ENCODE measurements around the gene TFEB. TPM values are rescaled to one million over a fixed set of nuclear protein-coding genes. Genes with fewer than 3 reads are reported as not detected.

The TFEB gene
- total RNA-seq, 1 donor from 2014 or later: 37.8 TPM

DNA sequence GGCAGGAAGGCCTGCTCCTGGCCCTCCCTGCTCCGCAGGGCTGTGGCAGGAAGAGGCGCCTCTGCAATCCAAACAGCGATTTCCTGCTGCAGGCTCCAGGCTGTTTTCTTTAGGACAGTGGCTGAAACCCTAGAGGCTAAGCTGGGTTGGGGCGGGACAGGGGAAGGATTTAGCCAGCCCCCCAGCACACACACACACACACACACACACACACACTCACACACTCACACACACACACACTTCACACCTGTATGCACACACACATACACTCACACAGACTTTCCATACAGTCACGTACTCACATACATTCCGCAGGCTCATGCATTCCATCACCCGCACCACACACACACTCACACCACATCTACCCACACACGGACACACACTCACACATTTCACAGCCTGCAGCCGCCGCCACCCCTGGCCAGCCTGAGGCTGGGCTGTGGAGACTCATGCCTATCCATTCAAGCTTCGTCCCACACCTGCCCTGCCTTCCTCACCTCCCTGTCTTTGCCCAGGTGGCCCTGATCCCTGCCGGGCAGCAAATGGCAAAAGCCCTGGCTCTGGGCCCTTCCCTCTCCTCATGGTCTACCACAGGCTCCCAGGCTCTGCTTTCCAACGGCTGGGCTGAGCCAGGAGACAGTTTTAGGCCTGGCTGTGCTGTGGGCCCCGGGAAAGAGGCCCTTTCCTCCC lies 79.3 kb downstream of the TFEB start:
- DNase-seq (ENCODE audit: extremely low spot score in 2 of 2): no peak
- H3K27me3 ChIP-seq: no peaks in the 10 kb centered on the region
- no peaks in the 10 kb centered on the region for H3K4me1 ChIP-seq
- H3K4me3 ChIP-seq: no peak overlapping the region
- no peaks in the 10 kb centered on the region for H3K9me3 ChIP-seq
- no peak overlapping the region for H3K27ac ChIP-seq
- no peaks in the 10 kb centered on the region for H3K36me3 ChIP-seq
- TF ChIP-seq POLR2A (IDR thresholded peaks at IDR 0.05) (no peak), CTCF (IDR thresholded peaks at IDR 0.05) (no peak), POLR2AphosphoS5 (IDR thresholded peaks at IDR 0.05; ENCODE audit: insufficient read depth in 1 of 2, low read depth in 1 of 2) (no peak)
- intact Hi-C loops (cut with DNase I): no loop called here

DNA sequence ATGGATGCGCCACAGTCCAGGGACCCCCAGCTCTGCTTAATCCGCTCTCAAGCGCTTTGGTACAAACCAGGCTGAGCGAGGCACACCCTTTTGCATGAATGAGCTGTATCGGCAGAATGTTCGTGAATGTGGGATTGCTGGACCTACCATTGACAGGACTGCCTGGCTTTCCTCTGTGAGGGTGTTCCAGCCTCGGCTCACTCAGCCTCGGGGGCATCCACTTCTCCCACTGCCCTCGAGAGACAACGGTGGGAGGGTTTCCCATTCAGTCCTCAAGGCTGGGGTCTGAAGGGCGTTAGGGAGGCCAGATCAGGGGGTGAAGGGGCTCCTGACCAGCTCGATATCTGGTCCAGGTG lies 79.8 kb downstream of the TFEB start:
- Histone ChIP-seq H3K27me3 (no peaks in the 10 kb centered on the region), H3K4me1 (no peaks in the 10 kb centered on the region), H3K4me3 (no peak overlapping the region), H3K9me3 (no peaks in the 10 kb centered on the region), H3K27ac (no peak overlapping the region), H3K36me3 (no peaks in the 10 kb centered on the region)
- intact Hi-C loops (cut with DNase I): no loop called here
- no peak for DNase-seq (ENCODE audit: extremely low spot score in 2 of 2)
- no peak for TF ChIP-seq CTCF (IDR thresholded peaks at IDR 0.05)
- no peak for TF ChIP-seq POLR2AphosphoS5 (IDR thresholded peaks at IDR 0.05; ENCODE audit: insufficient read depth in 1 of 2, low read depth in 1 of 2)
- no peak for TF ChIP-seq POLR2A (IDR thresholded peaks at IDR 0.05)

DNA sequence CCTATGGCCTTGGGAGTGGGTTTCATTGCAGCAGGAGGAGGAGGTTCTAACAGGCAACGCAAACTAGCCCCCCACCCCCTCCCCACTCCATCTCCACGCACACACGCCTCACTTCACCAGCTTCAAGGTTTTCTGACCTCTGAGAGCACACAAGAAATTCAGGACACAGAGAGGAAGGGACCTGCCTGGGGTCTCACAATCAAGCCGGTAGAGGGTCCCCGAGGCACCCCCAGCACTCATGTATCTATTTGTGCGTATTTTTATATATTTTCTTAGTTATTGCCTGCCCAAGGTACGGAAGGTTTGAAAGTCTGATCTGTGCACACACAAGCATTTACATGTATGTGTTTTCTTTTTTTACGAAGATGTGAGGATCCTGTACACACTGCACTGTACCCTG lies 80.2 kb downstream of the TFEB start:
- no peaks in the 10 kb centered on the region for H3K4me1 ChIP-seq
- H3K4me3 ChIP-seq: no peak overlapping the region
- H3K36me3 ChIP-seq: no peaks in the 10 kb centered on the region
- H3K27me3 ChIP-seq: no peaks in the 10 kb centered on the region
- no peaks in the 10 kb centered on the region for H3K9me3 ChIP-seq
- intact Hi-C loops (cut with DNase I): no loop called here
- DNase-seq (ENCODE audit: extremely low spot score in 2 of 2): no peak
- H3K27ac ChIP-seq: no peak overlapping the region
- TF ChIP-seq CTCF (IDR thresholded peaks at IDR 0.05) (no peak), POLR2AphosphoS5 (IDR thresholded peaks at IDR 0.05; ENCODE audit: insufficient read depth in 1 of 2, low read depth in 1 of 2) (no peak), POLR2A (IDR thresholded peaks at IDR 0.05) (no peak)

DNA sequence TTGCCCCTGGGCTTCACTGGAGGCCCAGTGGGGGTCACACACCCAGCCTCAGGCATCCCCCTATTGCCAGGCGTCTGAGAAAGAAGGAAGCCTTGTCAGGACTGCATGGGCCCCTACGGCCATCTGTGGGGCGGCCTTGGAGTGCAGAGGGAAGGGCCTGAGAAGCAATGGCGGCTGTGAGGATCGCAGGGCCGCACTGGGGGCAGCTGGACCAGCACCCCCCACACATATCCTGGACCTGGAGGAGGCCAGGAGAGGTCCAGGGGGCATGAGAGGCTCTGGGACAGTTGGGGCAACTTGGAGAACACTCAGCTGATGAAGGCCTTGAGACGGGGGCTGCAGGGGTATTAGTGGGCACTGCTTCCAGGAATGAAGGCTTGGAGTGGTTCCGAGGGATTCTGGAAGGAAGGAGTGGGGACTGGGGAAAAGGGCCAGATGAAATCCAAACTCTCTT lies 80.7 kb downstream of the TFEB start:
- H3K4me3 ChIP-seq: no peak overlapping the region
- no peak for DNase-seq (ENCODE audit: extremely low spot score in 2 of 2)
- intact Hi-C loops (cut with DNase I): no loop called here
- no peaks in the 10 kb centered on the region for H3K36me3 ChIP-seq
- no peak overlapping the region for H3K27ac ChIP-seq
- H3K4me1 ChIP-seq: no peaks in the 10 kb centered on the region
- H3K9me3 ChIP-seq: no peaks in the 10 kb centered on the region
- no peaks in the 10 kb centered on the region for H3K27me3 ChIP-seq
- no peak for TF ChIP-seq CTCF (IDR thresholded peaks at IDR 0.05)
- no peak for TF ChIP-seq POLR2AphosphoS5 (IDR thresholded peaks at IDR 0.05; ENCODE audit: insufficient read depth in 1 of 2, low read depth in 1 of 2)
- TF ChIP-seq POLR2A (IDR thresholded peaks at IDR 0.05): no peak

GRCh38 chr6:41654151-41654697 lies 81.2 kb downstream of the TFEB start:
- Histone ChIP-seq H3K36me3 (no peaks in the 10 kb centered on the region), H3K27me3 (no peaks in the 10 kb centered on the region), H3K9me3 (no peaks in the 10 kb centered on the region), H3K4me3 (no peak overlapping the region), H3K4me1 (no peaks in the 10 kb centered on the region), H3K27ac (no peak overlapping the region)
- DNase-seq (ENCODE audit: extremely low spot score in 2 of 2): no peak
- intact Hi-C loops (cut with DNase I): no loop called here
- TF ChIP-seq POLR2AphosphoS5 (IDR thresholded peaks at IDR 0.05; ENCODE audit: insufficient read depth in 1 of 2, low read depth in 1 of 2) (no peak), POLR2A (IDR thresholded peaks at IDR 0.05) (no peak), CTCF (IDR thresholded peaks at IDR 0.05) (no peak)
